ENCODE results near the gene SIKE1.
"Not testable (repeated sequence)": the region's sequence is repeated elsewhere in the genome, so short reads cannot be mapped to it uniquely, and the experiment has no call there.

Gene SIKE1

GRCh38 chr1:114780344-114781226, at the start of gene SIKE1:
Gene SIKE1, minus strand, starts transcription at chr1:114780685. Its CDS starts 78 bp downstream, at chr1:114780607.
- DNase-seq (ENCODE audit: low read depth), result peak; percentile 84

GRCh38 chr1:114830075-114830474, 49.6 kb upstream of the SIKE1 start:
- DNase-seq (ENCODE audit: low read depth), result not testable (repeated sequence)

- no peak for DNase-seq (ENCODE audit: low read depth)
These were observed 47.8 kb upstream of the SIKE1 start for GRCh38 chr1:114828251-114828650.

- no peak for DNase-seq (ENCODE audit: low read depth)
These were observed 41.5 kb upstream of the SIKE1 start for GRCh38 chr1:114821978-114822377.

- no peak for DNase-seq (ENCODE audit: low read depth)
These were observed 39.9 kb upstream of the SIKE1 start for GRCh38 chr1:114820392-114820791.

DNA sequence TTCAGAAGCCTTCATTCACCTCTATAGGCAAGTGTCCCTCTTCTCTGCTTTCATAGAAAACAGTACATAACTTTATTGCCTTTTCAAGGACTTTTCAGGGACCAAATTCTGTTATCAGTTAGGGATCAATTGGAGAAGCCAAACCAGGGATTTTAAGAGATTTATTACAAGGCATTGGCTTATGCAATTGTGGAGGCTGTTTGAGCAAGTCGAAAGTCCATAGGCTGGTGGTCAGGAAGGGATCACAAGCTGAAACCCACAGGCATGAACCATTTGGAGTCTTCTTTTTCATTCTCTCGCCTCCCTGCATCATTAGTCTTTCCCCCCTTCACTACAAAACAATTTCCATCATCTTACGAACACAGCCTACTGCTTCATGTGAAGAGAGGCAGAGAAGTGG, 39.4 kb upstream of the SIKE1 start:
- DNase-seq (ENCODE audit: low read depth), result no peak

DNA sequence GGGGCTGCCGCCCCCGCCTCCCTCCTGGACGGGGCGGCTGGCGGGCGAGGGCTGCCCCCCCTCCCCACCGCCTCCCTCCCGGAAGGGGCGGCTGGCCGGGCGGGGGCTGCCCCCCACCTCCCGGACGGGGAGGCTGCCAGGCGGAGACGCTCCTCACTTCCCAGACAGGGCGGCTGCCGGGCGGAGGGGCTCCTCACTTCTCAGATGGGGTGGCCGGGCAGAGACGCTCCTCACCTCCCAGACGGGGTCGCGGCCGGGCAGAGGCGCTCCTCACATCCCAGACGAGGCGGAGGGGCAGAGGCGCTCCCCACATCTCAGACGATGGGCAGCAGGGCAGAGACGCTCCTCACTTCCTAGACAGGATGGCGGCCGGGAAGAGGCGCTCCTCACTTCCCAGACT, 24.0 kb upstream of the SIKE1 start:
- not testable (repeated sequence) for DNase-seq (ENCODE audit: low read depth)

DNA sequence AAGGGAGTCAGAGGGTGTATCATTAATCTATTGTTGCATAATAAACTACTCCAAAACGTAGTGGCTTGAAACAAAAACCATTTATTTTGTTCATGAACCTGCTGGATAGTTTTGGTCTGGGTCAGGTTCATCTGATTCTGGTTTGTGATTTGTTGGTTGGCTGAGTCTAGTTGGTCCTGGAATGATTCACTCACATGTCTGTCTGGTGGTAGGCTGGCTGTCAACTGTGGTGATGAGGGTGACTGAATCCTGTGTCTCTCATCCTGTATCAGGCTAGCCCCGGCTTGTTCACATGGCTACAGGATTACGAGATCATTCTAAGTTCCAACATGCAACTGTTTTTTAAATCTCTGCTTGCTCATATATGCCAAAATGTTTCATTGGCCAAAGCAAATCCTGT, 22.5 kb upstream of the SIKE1 start:
- DNase-seq (ENCODE audit: low read depth), result no peak

GRCh38 chr1:114794038-114794437, 13.6 kb upstream of the SIKE1 start:
- no peak for DNase-seq (ENCODE audit: low read depth)

GRCh38 chr1:114790581-114790980, 10.1 kb upstream of the SIKE1 start:
- not testable (repeated sequence) for DNase-seq (ENCODE audit: low read depth)

GRCh38 chr1:114786440-114786839, 6.0 kb upstream of the SIKE1 start:
- not testable (repeated sequence) for DNase-seq (ENCODE audit: low read depth)

DNA sequence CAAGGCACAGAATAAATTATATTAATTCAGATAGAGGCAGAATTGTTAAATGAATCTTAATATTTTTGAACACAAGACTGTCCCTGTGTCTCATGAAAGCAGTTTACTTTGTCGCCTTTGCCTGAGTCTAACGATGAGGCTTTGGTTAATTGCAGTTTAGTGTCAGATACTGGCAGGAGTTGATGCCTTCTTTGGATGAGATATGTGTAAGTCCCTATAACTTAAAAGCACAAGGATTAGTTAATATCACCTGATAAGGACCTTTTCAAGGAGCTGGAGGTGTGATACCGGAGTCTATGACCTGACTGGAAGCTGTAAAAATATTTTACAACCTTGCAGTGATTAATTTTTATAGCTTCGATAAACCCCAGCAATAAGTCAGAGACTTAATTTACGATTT, 2.0 kb upstream of the SIKE1 start:
- no peak for DNase-seq (ENCODE audit: low read depth)

GRCh38 chr1:114779722-114780121, 763 bp downstream of the SIKE1 start:
- no peak for DNase-seq (ENCODE audit: low read depth)

- not testable (repeated sequence) for DNase-seq (ENCODE audit: low read depth)
These were observed 3.8 kb downstream of the SIKE1 start for GRCh38 chr1:114776726-114777125.

- DNase-seq (ENCODE audit: low read depth), result no peak
These were observed 8.5 kb downstream of the SIKE1 start for GRCh38 chr1:114771992-114772391.

DNA sequence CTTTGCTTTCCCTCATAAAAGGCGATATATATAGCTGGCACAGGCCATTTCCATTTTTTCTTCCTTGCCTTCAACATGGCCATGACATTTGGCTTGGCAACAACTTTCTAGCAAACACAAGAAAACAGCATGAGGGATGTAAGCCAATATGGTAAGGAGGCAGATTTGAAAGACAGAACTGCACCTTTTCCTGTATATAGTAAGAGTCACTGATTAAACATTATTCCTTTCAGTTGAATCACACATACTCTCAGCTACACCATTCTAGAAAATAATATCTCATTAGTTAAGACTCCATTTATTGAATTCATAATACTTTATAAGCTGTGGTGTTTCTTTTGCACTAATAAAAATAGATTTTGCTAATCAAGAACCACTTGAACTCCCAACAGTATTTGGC, 9.5 kb downstream of the SIKE1 start:
- no peak for DNase-seq (ENCODE audit: low read depth)

DNA sequence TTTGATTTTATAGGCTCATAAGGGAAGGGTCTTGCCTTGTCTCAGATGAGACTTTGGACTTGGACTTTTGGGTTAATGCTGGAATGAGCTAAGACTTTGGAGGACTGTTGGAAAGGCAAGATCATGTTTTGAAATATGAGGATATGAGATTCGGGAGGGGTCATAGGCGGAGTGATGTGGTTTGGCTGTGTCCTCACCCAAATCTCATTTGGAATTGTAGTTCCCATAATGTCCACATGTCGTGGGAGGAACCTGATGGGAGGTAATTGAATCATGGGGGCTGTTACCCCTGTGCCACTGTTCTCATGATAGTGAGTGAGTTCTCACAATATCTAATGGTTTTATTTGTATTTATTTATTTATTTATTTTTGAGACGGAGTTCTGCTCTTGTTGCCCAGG, 15.8 kb downstream of the SIKE1 start:
- DNase-seq (ENCODE audit: low read depth), result no peak

GRCh38 chr1:114758256-114758832, 22.1 kb downstream of the SIKE1 start:
- DNase-seq (ENCODE audit: low read depth), result no peak

- DNase-seq (ENCODE audit: low read depth), result peak; percentile 91
These were observed 22.8 kb downstream of the SIKE1 start, which contains the start of gene CSDE1 for GRCh38 chr1:114757455-114758255. Gene CSDE1, minus strand, starts transcription at chr1:114757984. Its CDS starts 18,094 bp downstream, at chr1:114739890.

- DNase-seq (ENCODE audit: low read depth), result no peak
These were observed 23.5 kb downstream of the SIKE1 start for GRCh38 chr1:114756949-114757454.

DNA sequence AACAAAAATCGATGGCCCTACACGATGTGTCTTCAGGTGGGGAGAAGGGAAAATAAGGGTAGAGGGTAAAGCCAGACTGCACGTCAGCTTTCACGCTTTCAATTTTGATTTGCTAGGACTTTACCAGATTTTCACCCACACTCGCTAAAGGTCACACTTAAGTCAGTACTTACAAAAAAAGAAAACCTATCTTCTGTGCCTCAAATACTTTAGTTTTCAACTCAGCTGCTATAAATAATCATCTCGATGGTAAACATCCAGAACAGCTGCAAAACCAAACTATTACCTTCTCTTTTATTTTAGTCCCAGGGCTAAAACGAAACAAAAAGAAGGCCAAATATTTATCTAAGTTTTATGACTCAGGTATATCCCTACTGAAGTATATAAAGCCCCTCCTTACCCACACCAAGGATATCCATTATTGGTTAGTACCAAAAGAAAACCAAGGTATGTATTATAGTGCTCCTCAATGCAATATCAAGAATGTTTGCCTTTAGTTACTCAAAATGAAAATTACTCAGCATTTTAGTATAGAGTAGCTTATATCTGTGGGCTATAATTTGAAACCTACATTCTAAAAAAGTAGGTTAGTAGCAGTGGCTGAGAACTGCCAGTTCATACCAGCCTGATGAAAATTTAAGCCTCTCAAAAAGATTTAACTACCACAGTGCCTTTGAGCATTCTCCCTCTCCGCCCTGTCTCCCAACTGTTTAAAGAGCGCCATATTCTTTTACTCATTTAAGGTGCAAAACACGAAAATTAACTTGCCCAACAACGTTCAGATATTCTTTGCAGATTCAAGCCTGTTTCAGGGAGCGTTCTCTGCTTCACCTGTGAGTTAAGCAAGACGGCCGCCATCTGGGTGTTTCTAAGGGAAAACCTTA, 24.2 kb downstream of the SIKE1 start:
- DNase-seq (ENCODE audit: low read depth), result no peak
